Transverse colon (tissue), 4 donors: Measurements from ENCODE around the gene SPATA2L.

Experiments used
- EP300 ChIP-seq: sonication (generic); formaldehyde crosslinking; IDR thresholded peaks from one replicate; pipeline ENCODE4 v1.6.1; 2017; ENCODE audit warnings: antibody characterized with exemption, low read depth
- POLR2A ChIP-seq: fragments of 450-650 bp; IDR thresholded peaks from one replicate; pipeline ENCODE4 v1.6.1; 2016; ENCODE audit warnings: antibody characterized with exemption, mild to moderate bottlenecking, moderate library complexity
- POLR2AphosphoS5 ChIP-seq, 3 donors: sonication (generic); formaldehyde crosslinking; IDR thresholded peaks; one replicate each; pipeline ENCODE4 v1.6.1; 2016; ENCODE audit warnings: antibody characterized with exemption in 3 of 3
- TF ChIP-seq, protein P1 (sequence below), 5 experiments: fragments of 200-600 bp in 3 of 5; fragments of 450-650 bp in 2 of 5; sonication (generic) in 3 of 5; IDR thresholded peaks; 1 replicate in 2 of 5; 2 replicates in 3 of 5; pipeline ENCODE4 v1.5.1; 2016 to 2017; ENCODE audit warnings: antibody characterized with exemption in 5 of 5, inconsistent platforms in 3 of 5, mild to moderate bottlenecking in 2 of 5, moderate library complexity in 1 of 5

DNA sequence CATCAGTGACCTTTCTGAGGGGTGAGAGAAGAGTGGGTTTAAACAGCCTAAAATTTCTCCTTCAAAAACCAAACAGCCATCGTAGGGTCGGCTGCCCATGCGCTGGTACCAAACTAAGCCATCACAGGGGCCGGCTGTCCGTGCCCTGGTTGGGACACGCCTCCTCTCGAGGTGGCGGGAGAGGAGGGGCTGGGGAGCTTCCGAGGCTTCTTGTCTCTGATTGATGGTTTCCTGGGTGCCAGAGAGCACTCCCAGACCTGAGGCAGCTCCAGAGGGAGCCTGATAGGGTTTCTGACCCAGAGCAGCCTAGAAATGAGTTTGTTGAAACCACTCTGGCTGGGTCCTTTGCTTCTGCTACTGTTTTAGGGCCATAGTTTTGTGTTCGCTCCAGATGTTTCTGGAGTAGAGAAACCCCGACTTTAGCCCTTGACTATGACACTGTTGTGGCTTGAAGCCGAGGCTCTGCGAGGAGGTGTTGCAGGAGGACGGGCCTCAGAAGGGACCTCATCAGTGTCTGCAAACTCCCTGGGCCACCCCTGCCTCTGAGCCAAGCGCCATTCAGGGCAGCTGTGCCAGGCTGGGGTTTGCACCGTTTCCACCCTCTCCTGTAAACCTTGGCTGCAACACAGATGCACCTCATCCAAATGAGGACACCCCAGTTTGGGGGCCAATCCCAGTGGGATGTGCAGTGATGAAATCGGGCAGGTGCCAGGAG, 26.1 kb upstream of the SPATA2L start:
- no peak for TF ChIP-seq POLR2AphosphoS5 (IDR thresholded peaks at IDR 0.05)
- TF ChIP-seq EP300, result no peak
- TF ChIP-seq, protein P1, sequence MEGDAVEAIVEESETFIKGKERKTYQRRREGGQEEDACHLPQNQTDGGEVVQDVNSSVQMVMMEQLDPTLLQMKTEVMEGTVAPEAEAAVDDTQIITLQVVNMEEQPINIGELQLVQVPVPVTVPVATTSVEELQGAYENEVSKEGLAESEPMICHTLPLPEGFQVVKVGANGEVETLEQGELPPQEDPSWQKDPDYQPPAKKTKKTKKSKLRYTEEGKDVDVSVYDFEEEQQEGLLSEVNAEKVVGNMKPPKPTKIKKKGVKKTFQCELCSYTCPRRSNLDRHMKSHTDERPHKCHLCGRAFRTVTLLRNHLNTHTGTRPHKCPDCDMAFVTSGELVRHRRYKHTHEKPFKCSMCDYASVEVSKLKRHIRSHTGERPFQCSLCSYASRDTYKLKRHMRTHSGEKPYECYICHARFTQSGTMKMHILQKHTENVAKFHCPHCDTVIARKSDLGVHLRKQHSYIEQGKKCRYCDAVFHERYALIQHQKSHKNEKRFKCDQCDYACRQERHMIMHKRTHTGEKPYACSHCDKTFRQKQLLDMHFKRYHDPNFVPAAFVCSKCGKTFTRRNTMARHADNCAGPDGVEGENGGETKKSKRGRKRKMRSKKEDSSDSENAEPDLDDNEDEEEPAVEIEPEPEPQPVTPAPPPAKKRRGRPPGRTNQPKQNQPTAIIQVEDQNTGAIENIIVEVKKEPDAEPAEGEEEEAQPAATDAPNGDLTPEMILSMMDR (IDR thresholded peaks at IDR 0.05), result no peak
- no peak for TF ChIP-seq POLR2A
